ENCODE results near the gene CHCHD6.
A peak's percentile ranks its signal among the peaks of the same experiment; 100 is the strongest.

CHCHD6 gene

GRCh38 chr3:126679318-126679751 lies 24.7 kb upstream of the CHCHD6 start:
- Histone ChIP-seq H3K4me1 (ENCODE audit: insufficient read depth, low read length) (peaks cover 7% of the 10 kb centered on the region), H3K9ac (ENCODE audit: low read depth, low read length) (no peak overlapping the region; the same call in 1 of the 2 replicates), H3K9me3 (ENCODE audit: control insufficient read depth, insufficient read depth, low read length) (no peaks in the 10 kb centered on the region), H3K36me3 (ENCODE audit: insufficient read depth, low read length) (no peaks in the 10 kb centered on the region)

GRCh38 chr3:126679831-126680666 lies 24.0 kb upstream of the CHCHD6 start:
- Histone ChIP-seq H3K9ac (ENCODE audit: low read depth, low read length) (no peak overlapping the region; the same call in 1 of the 2 replicates), H3K4me1 (ENCODE audit: insufficient read depth, low read length) (peaks cover 7% of the 10 kb centered on the region), H3K9me3 (ENCODE audit: control insufficient read depth, insufficient read depth, low read length) (no peaks in the 10 kb centered on the region), H3K36me3 (ENCODE audit: insufficient read depth, low read length) (no peaks in the 10 kb centered on the region)

DNA sequence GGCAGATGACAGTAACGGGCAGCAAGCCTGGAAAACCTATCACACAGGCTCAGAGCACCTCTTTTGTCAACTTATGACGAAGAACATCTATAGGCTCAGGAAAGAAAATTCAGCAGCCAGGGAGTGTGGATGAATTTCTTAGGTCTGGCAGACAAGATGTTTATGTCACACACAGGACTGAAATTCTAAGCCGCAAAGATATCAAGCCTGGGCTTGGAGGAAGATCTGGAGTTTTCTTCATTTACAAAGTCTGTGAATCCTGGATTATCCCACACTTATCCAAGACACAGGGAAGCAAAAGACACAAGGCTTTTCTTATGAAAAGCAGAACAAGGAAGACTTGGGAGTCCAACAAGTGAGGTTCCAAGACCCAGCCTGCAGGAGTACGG lies 23.4 kb upstream of the CHCHD6 start:
- H3K36me3 ChIP-seq (ENCODE audit: insufficient read depth, low read length) = no peaks in the 10 kb centered on the region
- H3K9ac ChIP-seq (ENCODE audit: low read depth, low read length) = no peak overlapping the region
- no peaks in the 10 kb centered on the region for H3K9me3 ChIP-seq (ENCODE audit: control insufficient read depth, insufficient read depth, low read length)
- peaks cover 7% of the 10 kb centered on the region for H3K4me1 ChIP-seq (ENCODE audit: insufficient read depth, low read length)

DNA sequence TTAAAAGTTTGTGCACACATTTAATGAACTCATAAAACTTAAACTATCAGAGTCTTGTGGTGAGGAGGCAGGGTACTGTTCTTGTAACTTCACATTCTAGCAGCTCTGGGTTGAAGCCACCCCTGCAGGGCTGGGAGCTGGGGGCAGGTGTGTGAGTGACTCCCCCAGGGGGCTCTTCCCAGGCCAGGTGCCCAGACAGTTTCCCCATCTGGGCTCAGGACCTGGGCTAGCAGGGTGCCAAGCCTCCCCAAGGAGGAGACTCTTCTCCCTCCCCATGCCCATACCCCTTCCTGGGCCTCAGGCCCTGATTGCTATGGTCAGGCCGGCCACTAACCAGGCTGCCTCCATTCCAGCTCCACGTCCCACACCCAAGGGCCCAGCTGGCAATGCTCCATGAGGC lies 22.0 kb upstream of the CHCHD6 start:
- Histone ChIP-seq H3K9me3 (ENCODE audit: control insufficient read depth, insufficient read depth, low read length) (no peaks in the 10 kb centered on the region), H3K4me1 (ENCODE audit: insufficient read depth, low read length) (peaks cover 7% of the 10 kb centered on the region), H3K36me3 (ENCODE audit: insufficient read depth, low read length) (no peaks in the 10 kb centered on the region), H3K9ac (ENCODE audit: low read depth, low read length) (no peak overlapping the region)

GRCh38 chr3:126683069-126683468 lies 21.0 kb upstream of the CHCHD6 start:
- H3K4me1 ChIP-seq (ENCODE audit: insufficient read depth, low read length) = peaks cover 7% of the 10 kb centered on the region
- no peaks in the 10 kb centered on the region for H3K36me3 ChIP-seq (ENCODE audit: insufficient read depth, low read length)
- no peaks in the 10 kb centered on the region for H3K9me3 ChIP-seq (ENCODE audit: control insufficient read depth, insufficient read depth, low read length)
- H3K9ac ChIP-seq (ENCODE audit: low read depth, low read length) = no peak overlapping the region

- Histone ChIP-seq H3K9me3 (ENCODE audit: control insufficient read depth, insufficient read depth, low read length) (no peaks in the 10 kb centered on the region), H3K36me3 (ENCODE audit: insufficient read depth, low read length) (no peaks in the 10 kb centered on the region), H3K9ac (ENCODE audit: low read depth, low read length) (no peak overlapping the region), H3K4me1 (ENCODE audit: insufficient read depth, low read length) (peaks cover 7% of the 10 kb centered on the region)
These were observed 19.8 kb upstream of the CHCHD6 start for GRCh38 chr3:126684218-126684751.

DNA sequence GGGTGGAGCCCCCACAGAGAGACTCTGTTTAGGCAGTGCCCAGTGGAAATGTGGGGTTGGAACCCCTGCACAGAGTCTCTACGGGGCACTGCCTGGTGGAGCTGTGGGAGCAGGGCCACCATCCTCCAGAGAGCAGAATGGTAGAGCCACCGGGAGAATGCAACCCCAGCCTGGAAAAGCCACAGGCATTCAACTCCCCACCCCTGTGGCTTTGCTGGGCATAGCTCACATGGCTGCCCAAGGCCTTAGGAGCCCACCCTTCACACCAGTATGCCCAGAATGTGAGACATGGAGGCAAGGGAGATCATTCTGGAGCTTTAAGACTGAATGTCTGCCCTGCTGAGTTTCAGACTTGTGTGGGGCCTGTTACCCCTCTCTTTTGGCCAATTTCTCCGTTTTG lies 19.0 kb upstream of the CHCHD6 start:
- no peak overlapping the region for H3K9ac ChIP-seq (ENCODE audit: low read depth, low read length)
- H3K36me3 ChIP-seq (ENCODE audit: insufficient read depth, low read length) = no peaks in the 10 kb centered on the region
- H3K4me1 ChIP-seq (ENCODE audit: insufficient read depth, low read length) = peaks cover 7% of the 10 kb centered on the region
- H3K9me3 ChIP-seq (ENCODE audit: control insufficient read depth, insufficient read depth, low read length) = no peaks in the 10 kb centered on the region

GRCh38 chr3:126685493-126685892 lies 18.5 kb upstream of the CHCHD6 start:
- Histone ChIP-seq H3K4me1 (ENCODE audit: insufficient read depth, low read length) (peaks cover 7% of the 10 kb centered on the region), H3K9me3 (ENCODE audit: control insufficient read depth, insufficient read depth, low read length) (no peaks in the 10 kb centered on the region), H3K9ac (ENCODE audit: low read depth, low read length) (no peak overlapping the region), H3K36me3 (ENCODE audit: insufficient read depth, low read length) (no peaks in the 10 kb centered on the region)

DNA sequence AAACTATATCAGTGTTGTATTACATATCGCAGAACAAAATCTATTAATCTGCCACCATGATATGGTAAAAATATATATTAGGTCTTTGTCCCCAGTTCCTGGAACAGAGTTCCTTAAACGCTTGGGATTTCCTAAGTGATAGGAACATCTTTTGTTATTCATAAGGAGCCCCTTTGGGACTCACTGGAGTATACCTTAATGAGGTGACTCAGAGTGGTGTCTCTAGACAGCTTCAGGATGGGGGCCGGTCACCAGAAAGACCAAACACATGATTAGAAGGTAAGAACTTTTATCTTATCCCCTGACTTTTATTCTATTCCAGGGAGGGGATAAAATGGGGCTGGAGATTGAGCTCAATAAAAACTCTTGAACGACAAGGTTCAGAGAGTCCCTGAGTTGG lies 12.3 kb upstream of the CHCHD6 start:
- H3K9ac ChIP-seq (ENCODE audit: low read depth, low read length) = no peak overlapping the region

DNA sequence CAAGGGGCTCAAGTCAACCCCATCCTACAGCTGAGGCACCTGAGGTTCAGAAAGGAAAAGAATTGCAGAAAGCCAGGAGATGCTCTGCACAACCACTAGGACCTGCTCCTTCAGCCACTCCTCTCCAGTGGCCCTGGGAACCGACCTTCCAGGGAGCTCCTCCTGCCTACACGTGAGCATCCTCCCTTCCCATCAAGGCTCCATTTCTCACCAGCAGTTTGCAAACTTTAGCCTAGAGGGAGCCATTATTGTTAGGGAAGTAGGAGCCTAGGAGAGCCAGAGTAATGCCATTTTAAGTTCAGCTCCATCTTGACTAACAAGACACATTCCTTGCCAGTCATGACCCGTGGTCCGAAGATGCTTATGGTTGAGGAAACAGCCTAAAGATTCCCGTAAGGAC lies 11.2 kb upstream of the CHCHD6 start:
- no peaks in the 10 kb centered on the region for H3K4me1 ChIP-seq (ENCODE audit: insufficient read depth, low read length)
- no peaks in the 10 kb centered on the region for H3K9me3 ChIP-seq (ENCODE audit: control insufficient read depth, insufficient read depth, low read length)
- no peaks in the 10 kb centered on the region for H3K36me3 ChIP-seq (ENCODE audit: insufficient read depth, low read length)
- H3K9ac ChIP-seq (ENCODE audit: low read depth, low read length) = no peak overlapping the region

More for the DNA sequence above, 12.3 kb upstream of the CHCHD6 start:
- H3K4me1 ChIP-seq (ENCODE audit: insufficient read depth, low read length) = no peaks in the 10 kb centered on the region
- H3K36me3 ChIP-seq (ENCODE audit: insufficient read depth, low read length) = no peaks in the 10 kb centered on the region
- no peaks in the 10 kb centered on the region for H3K9me3 ChIP-seq (ENCODE audit: control insufficient read depth, insufficient read depth, low read length)

- H3K36me3 ChIP-seq (ENCODE audit: insufficient read depth, low read length) = no peaks in the 10 kb centered on the region
- H3K4me1 ChIP-seq (ENCODE audit: insufficient read depth, low read length) = no peaks in the 10 kb centered on the region
- no peak overlapping the region for H3K9ac ChIP-seq (ENCODE audit: low read depth, low read length)
- no peaks in the 10 kb centered on the region for H3K9me3 ChIP-seq (ENCODE audit: control insufficient read depth, insufficient read depth, low read length)
These were observed 10.1 kb upstream of the CHCHD6 start for GRCh38 chr3:126693921-126694320.

GRCh38 chr3:126696701-126697267 lies 7.3 kb upstream of the CHCHD6 start:
- H3K4me1 ChIP-seq (ENCODE audit: insufficient read depth, low read length) = no peaks in the 10 kb centered on the region
- no peak overlapping the region for H3K9ac ChIP-seq (ENCODE audit: low read depth, low read length)
- H3K36me3 ChIP-seq (ENCODE audit: insufficient read depth, low read length) = no peaks in the 10 kb centered on the region
- H3K9me3 ChIP-seq (ENCODE audit: control insufficient read depth, insufficient read depth, low read length) = no peaks in the 10 kb centered on the region

- H3K9ac ChIP-seq (ENCODE audit: low read depth, low read length) = no peak overlapping the region
- H3K4me1 ChIP-seq (ENCODE audit: insufficient read depth, low read length) = peaks cover 6% of the 10 kb centered on the region; the same call in 1 of the 2 replicates
- no peaks in the 10 kb centered on the region for H3K9me3 ChIP-seq (ENCODE audit: control insufficient read depth, insufficient read depth, low read length)
- H3K36me3 ChIP-seq (ENCODE audit: insufficient read depth, low read length) = no peaks in the 10 kb centered on the region
These were observed 5.0 kb upstream of the CHCHD6 start for GRCh38 chr3:126699011-126699410.

- no peaks in the 10 kb centered on the region for H3K9me3 ChIP-seq (ENCODE audit: control insufficient read depth, insufficient read depth, low read length)
- no peaks in the 10 kb centered on the region for H3K36me3 ChIP-seq (ENCODE audit: insufficient read depth, low read length)
- H3K9ac ChIP-seq (ENCODE audit: low read depth, low read length) = peak overlapping the region; percentile 65
- H3K4me1 ChIP-seq (ENCODE audit: insufficient read depth, low read length) = peaks cover 6% of the 10 kb centered on the region; the same call in 1 of the 2 replicates
These were observed 614 bp downstream of the CHCHD6 start for GRCh38 chr3:126704494-126705214.
